Nephron (organoid): ENCODE measurements around the gene NDC1.

ENCODE experiments used
- H3K27ac Mint-ChIP-seq, 3 experiments: 2 replicates each; pipeline ENCODE4 v1.8.0; 2020; ENCODE audit warnings: mixed read lengths in 3 of 3, mild to moderate bottlenecking in 2 of 3, moderate library complexity in 1 of 3
- H3K27me3 Mint-ChIP-seq: 2 replicates; pipeline ENCODE4 v1.8.0; 2021; ENCODE audit warnings: low read depth, mild to moderate bottlenecking, moderate library complexity, mixed read lengths
- H3K36me3 Mint-ChIP-seq: 2 replicates; pipeline ENCODE4 v1.8.0; 2020; ENCODE audit warnings: low read depth, mixed read lengths
- H3K4me1 Mint-ChIP-seq: 2 replicates; pipeline ENCODE4 v1.8.0; 2020; ENCODE audit warnings: mixed read lengths
- H3K4me3 Mint-ChIP-seq, 3 experiments: 2 replicates each; pipeline ENCODE4 v1.8.0; 2020; ENCODE audit warnings: mild to moderate bottlenecking in 3 of 3, mixed read lengths in 3 of 3, moderate library complexity in 2 of 3
- H3K9me3 Mint-ChIP-seq: 2 replicates; pipeline ENCODE4 v1.8.0; 2020; ENCODE audit warnings: mixed read lengths
- TF ChIP-seq, protein P1 (sequence below), 3 experiments: fragments of 200-600 bp; sonication (generic); IDR thresholded peaks; one replicate each; pipeline ENCODE4 v1.5.0; 2021; ENCODE audit warnings: antibody characterized with exemption in 3 of 3; ENCODE audit not compliant: unreplicated experiment in 3 of 3

NDC1 gene

GRCh38 chr1:53871221-53871620 is 33.1 kb upstream of the NDC1 start:
- Mint-ChIP-seq H3K9me3 (no peaks in the 10 kb centered on the region), H3K4me1 (no peaks in the 10 kb centered on the region), H3K36me3 (peaks cover 43% of the 10 kb centered on the region), H3K27me3 (no peaks in the 10 kb centered on the region), H3K27ac (no peak overlapping the region), H3K4me3 (no peak overlapping the region)
- TF ChIP-seq, protein P1, sequence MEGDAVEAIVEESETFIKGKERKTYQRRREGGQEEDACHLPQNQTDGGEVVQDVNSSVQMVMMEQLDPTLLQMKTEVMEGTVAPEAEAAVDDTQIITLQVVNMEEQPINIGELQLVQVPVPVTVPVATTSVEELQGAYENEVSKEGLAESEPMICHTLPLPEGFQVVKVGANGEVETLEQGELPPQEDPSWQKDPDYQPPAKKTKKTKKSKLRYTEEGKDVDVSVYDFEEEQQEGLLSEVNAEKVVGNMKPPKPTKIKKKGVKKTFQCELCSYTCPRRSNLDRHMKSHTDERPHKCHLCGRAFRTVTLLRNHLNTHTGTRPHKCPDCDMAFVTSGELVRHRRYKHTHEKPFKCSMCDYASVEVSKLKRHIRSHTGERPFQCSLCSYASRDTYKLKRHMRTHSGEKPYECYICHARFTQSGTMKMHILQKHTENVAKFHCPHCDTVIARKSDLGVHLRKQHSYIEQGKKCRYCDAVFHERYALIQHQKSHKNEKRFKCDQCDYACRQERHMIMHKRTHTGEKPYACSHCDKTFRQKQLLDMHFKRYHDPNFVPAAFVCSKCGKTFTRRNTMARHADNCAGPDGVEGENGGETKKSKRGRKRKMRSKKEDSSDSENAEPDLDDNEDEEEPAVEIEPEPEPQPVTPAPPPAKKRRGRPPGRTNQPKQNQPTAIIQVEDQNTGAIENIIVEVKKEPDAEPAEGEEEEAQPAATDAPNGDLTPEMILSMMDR (IDR thresholded peaks at IDR 0.05; ENCODE audit: unreplicated experiment in 3 of 3): no peak

DNA sequence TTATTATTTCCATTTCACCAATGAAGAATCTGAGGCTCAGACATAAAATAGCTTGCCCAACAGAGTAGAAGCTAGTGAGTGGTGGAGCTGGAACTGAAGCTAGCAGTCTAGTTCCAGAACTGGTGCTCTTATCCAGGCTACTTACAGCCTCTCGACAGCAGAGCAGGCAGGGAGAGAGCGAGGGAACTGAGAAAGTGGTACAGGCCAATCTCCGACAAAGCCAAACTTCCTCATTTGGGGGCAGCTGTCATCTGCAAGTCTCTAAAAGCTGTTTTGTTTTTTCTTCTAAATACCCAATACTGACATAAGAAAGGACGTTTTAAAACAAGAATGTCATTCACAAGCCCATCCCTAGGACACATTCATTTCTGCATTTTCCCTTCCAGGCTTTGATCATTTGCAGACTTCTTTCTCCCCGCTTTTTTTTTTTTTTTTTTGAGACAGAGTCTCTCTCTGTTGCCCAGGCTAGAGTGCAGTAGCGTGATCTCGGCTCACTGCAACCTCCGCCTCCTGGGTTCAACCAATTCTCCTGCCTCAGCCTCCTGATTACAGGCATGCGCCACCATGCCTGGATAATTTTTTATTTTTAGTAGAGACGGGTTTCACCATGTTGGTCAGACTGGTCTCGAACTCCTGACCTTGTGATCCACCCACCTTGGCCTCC is 31.5 kb upstream of the NDC1 start:
- H3K27ac Mint-ChIP-seq: no peak overlapping the region

GRCh38 chr1:53868565-53868964 is 30.5 kb upstream of the NDC1 start:
- H3K27ac Mint-ChIP-seq: no peak overlapping the region
- no peaks in the 10 kb centered on the region for H3K27me3 Mint-ChIP-seq
- no peaks in the 10 kb centered on the region for H3K4me1 Mint-ChIP-seq
- TF ChIP-seq, protein P1 (IDR thresholded peaks at IDR 0.05; ENCODE audit: unreplicated experiment in 3 of 3): no peak
- H3K9me3 Mint-ChIP-seq: no peaks in the 10 kb centered on the region
- no peak overlapping the region for H3K4me3 Mint-ChIP-seq
- peaks cover 39% of the 10 kb centered on the region for H3K36me3 Mint-ChIP-seq

More for the DNA sequence above, 31.5 kb upstream of the NDC1 start:
- H3K27me3 Mint-ChIP-seq: no peaks in the 10 kb centered on the region
- H3K4me1 Mint-ChIP-seq: no peaks in the 10 kb centered on the region
- peaks cover 39% of the 10 kb centered on the region for H3K36me3 Mint-ChIP-seq
- H3K4me3 Mint-ChIP-seq: no peak overlapping the region
- H3K9me3 Mint-ChIP-seq: no peaks in the 10 kb centered on the region
- TF ChIP-seq, protein P1 (IDR thresholded peaks at IDR 0.05; ENCODE audit: unreplicated experiment in 3 of 3): no peak

DNA sequence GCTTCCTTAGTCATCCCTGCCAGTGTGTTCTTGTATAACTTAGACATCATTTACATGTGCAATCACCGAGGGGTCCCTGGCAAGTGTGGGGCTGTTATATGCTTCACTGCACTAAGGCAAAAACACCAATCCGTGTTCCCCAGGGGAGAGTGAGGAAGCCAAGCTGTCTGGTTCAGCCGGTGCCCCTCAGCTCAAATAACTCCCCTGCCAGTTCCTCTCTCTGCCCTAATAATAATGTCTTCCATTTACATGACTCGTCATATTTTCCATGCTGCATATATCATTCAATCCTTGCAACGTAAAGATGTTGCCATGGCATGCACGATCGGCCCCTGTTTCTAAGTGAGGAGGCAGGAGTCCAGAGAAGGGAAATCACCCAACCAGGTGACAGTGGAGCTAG is 24.4 kb upstream of the NDC1 start:
- no peak overlapping the region for H3K27ac Mint-ChIP-seq
- H3K4me1 Mint-ChIP-seq: no peaks in the 10 kb centered on the region
- H3K4me3 Mint-ChIP-seq: no peak overlapping the region
- H3K27me3 Mint-ChIP-seq: no peaks in the 10 kb centered on the region
- peaks cover 24% of the 10 kb centered on the region for H3K36me3 Mint-ChIP-seq
- no peaks in the 10 kb centered on the region for H3K9me3 Mint-ChIP-seq
- TF ChIP-seq, protein P1 (IDR thresholded peaks at IDR 0.05; ENCODE audit: unreplicated experiment in 3 of 3): no peak

GRCh38 chr1:53860967-53861411 is 22.9 kb upstream of the NDC1 start:
- no peaks in the 10 kb centered on the region for H3K27me3 Mint-ChIP-seq
- H3K27ac Mint-ChIP-seq: no peak overlapping the region
- H3K4me1 Mint-ChIP-seq: no peaks in the 10 kb centered on the region
- no peak overlapping the region for H3K4me3 Mint-ChIP-seq
- no peaks in the 10 kb centered on the region for H3K9me3 Mint-ChIP-seq
- peaks cover 20% of the 10 kb centered on the region for H3K36me3 Mint-ChIP-seq
- TF ChIP-seq, protein P1 (IDR thresholded peaks at IDR 0.05; ENCODE audit: unreplicated experiment in 3 of 3): peak; percentile 77 to 83 (median 79)
